Keratinocyte (primary cell): ENCODE results near the gene PYM1. TPM values are rescaled to one million over a fixed set of nuclear protein-coding genes. Genes with fewer than 3 reads are reported as not detected.

Source experiments
- DNase-seq: peaks from one replicate; pipeline ENCODE4 v3.0.0-alpha.2; 2011; ENCODE audit warnings: low read depth, missing footprints, low spot score
- FAIRE-seq: peaks from 2 replicates; lab custom pipeline; 2011; peaks lifted over from hg19 to GRCh38; lab: Jason Lieb, UNC
- H2AFZ ChIP-seq: 2 replicates; pipeline ENCODE4 v1.6.0; 2012; ENCODE audit warnings: low read length, control low read depth, inconsistent platforms; ENCODE audit not compliant: control insufficient read depth
- H3K27ac ChIP-seq: 2 replicates; pipeline ENCODE4 v1.5.1; 2011; ENCODE audit warnings: low read length; ENCODE audit not compliant: control insufficient read depth, insufficient read depth
- H3K27me3 ChIP-seq: 3 replicates; pipeline ENCODE4 v1.6.0; 2011; ENCODE audit warnings: low read length; ENCODE audit not compliant: control insufficient read depth, insufficient read depth; ENCODE audit errors: extremely low read depth
- H3K36me3 ChIP-seq, 2 experiments: 2 replicates in 1 of 2; 3 replicates in 1 of 2; pipeline ENCODE4 v1.5.1; 2011; ENCODE audit warnings: low read length in 2 of 2, mild to moderate bottlenecking in 1 of 2; ENCODE audit not compliant: control insufficient read depth in 2 of 2, insufficient read depth in 2 of 2; ENCODE audit errors: extremely low read depth in 1 of 2
- H3K4me1 ChIP-seq: 3 replicates; pipeline ENCODE4 v1.5.1; 2011; ENCODE audit warnings: low read length; ENCODE audit not compliant: control insufficient read depth, insufficient read depth; ENCODE audit errors: extremely low read depth
- H3K4me2 ChIP-seq: 3 replicates; pipeline ENCODE4 v1.6.0; 2011; ENCODE audit warnings: low read depth, low read length; ENCODE audit not compliant: control insufficient read depth, insufficient read depth; ENCODE audit errors: extremely low read depth
- H3K4me3 ChIP-seq, 3 experiments: fragments of 200-600 bp in 1 of 3; sonication (generic) in 1 of 3; 2 replicates in 2 of 3; 3 replicates in 1 of 3; pipeline ENCODE4 v1.5.1; 2011 to 2016; ENCODE audit warnings: low read length in 3 of 3, mild to moderate bottlenecking in 3 of 3, control low read depth in 2 of 3, inconsistent platforms in 1 of 3, low read depth in 1 of 3, mixed read lengths in 1 of 3, mixed run types in 1 of 3, moderate library complexity in 1 of 3; ENCODE audit not compliant: control insufficient read depth in 2 of 3, insufficient read depth in 2 of 3; ENCODE audit errors: extremely low read depth in 1 of 3
- H3K79me2 ChIP-seq: 2 replicates; pipeline ENCODE4 v1.6.0; 2012; ENCODE audit warnings: low read length; ENCODE audit not compliant: control insufficient read depth, insufficient read depth
- H3K9ac ChIP-seq: 3 replicates; pipeline ENCODE4 v1.6.0; 2011; ENCODE audit warnings: low read length; ENCODE audit not compliant: control insufficient read depth, insufficient read depth; ENCODE audit errors: extremely low read depth
- H3K9me1 ChIP-seq: 3 replicates; pipeline ENCODE4 v1.6.0; 2011; ENCODE audit warnings: low read length; ENCODE audit not compliant: control insufficient read depth, insufficient read depth; ENCODE audit errors: extremely low read depth
- H3K9me3 ChIP-seq: 2 replicates; pipeline ENCODE4 v1.5.1; 2012; ENCODE audit warnings: low read depth, low read length; ENCODE audit not compliant: control insufficient read depth
- H4K20me1 ChIP-seq: 3 replicates; pipeline ENCODE4 v1.6.0; 2011; ENCODE audit warnings: low read length; ENCODE audit not compliant: control insufficient read depth, insufficient read depth; ENCODE audit errors: extremely low read depth
- EZH2 ChIP-seq: IDR thresholded peaks from one replicate; pipeline ENCODE4 v1.6.1; 2012; ENCODE audit warnings: inconsistent platforms, mild to moderate bottlenecking, low read length, moderate library complexity
- dilution Hi-C: fragments of 300-500 bp; cut with MboI; formaldehyde crosslinking; loops from one replicate; pipeline ENCODE4 v1.7.0; 2020; ENCODE audit warnings: low sequenced_read_pairs; ENCODE audit not compliant: extremely low pct_ligation_motif_present
- polyA plus RNA-seq, 5 experiments: library from polyadenylated mRNA; depleted of rRNA in 3 of 5; stranded (reverse) in 3 of 5; stranded (forward) in 1 of 5; unstranded in 1 of 5; fragments of >200 nt; gene quantifications; 1 replicate in 1 of 5; 2 replicates in 3 of 5; 3 replicates in 1 of 5; pipeline versions ENCODE4 v1.2.1 to v1.2.3, GENCODE V29; 2011 to 2012; ENCODE audit warnings: missing spikeins in 2 of 5, low read depth in 1 of 5, low replicate concordance in 1 of 5
- TF ChIP-seq, protein P1 (sequence below), 3 experiments: IDR thresholded peaks in 1 of 3; conservative IDR thresholded peaks in 1 of 3; optimal IDR thresholded peaks in 1 of 3; 2 replicates in 2 of 3; 3 replicates in 1 of 3; pipeline versions ENCODE3 to v1.5.1; 2011; ENCODE audit warnings: low read length in 3 of 3, mild to moderate bottlenecking in 3 of 3, moderate library complexity in 2 of 3, control low read depth in 1 of 3, inconsistent platforms in 1 of 3; ENCODE audit not compliant: insufficient read depth in 2 of 3; ENCODE audit errors: extremely low read depth in 1 of 3

The PYM1 gene
- polyA plus RNA-seq, 1 donor (not counting 4 experiments of a cell fraction or from before 2014, with no cell fraction given) = 63.4 TPM

DNA sequence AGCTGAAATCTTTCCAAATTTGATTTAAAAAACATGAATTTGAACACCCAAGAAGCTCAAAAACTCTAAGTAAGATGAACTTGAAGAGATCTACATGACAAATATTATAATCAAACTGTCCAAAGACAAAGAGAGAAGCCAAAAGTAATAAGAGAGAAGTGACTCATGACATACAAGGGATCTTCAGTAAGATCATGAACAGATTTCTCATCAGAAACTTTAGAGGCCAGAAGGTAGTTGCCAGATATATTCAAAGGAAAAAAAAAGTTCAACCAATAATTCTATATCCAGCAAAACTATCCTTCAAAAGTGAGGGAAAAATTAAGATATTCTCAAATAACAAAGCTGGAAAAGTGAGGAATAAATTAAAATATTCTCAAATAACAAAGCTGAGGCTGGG, 49.9 kb downstream of the PYM1 start:
- H3K4me2 ChIP-seq = no peak overlapping the region
- no peaks in the 10 kb centered on the region for H3K79me2 ChIP-seq
- H3K36me3 ChIP-seq = no peaks in the 10 kb centered on the region
- no peak for DNase-seq
- H3K9me3 ChIP-seq = no peaks in the 10 kb centered on the region
- no peak for TF ChIP-seq EZH2
- TF ChIP-seq, protein P1, sequence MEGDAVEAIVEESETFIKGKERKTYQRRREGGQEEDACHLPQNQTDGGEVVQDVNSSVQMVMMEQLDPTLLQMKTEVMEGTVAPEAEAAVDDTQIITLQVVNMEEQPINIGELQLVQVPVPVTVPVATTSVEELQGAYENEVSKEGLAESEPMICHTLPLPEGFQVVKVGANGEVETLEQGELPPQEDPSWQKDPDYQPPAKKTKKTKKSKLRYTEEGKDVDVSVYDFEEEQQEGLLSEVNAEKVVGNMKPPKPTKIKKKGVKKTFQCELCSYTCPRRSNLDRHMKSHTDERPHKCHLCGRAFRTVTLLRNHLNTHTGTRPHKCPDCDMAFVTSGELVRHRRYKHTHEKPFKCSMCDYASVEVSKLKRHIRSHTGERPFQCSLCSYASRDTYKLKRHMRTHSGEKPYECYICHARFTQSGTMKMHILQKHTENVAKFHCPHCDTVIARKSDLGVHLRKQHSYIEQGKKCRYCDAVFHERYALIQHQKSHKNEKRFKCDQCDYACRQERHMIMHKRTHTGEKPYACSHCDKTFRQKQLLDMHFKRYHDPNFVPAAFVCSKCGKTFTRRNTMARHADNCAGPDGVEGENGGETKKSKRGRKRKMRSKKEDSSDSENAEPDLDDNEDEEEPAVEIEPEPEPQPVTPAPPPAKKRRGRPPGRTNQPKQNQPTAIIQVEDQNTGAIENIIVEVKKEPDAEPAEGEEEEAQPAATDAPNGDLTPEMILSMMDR (optimal IDR thresholded peaks at IDR 0.05 in 1 of 3, IDR thresholded peaks at IDR 0.05 in 1 of 3, conservative IDR thresholded peaks at IDR 0.05 in 1 of 3; ENCODE audit: extremely low read depth in 1 of 3, insufficient read depth in 2 of 3, low read length in 3 of 3) = no peak
- no peak overlapping the region for H3K27ac ChIP-seq
- peaks cover 9% of the 10 kb centered on the region for H3K4me1 ChIP-seq
- dilution Hi-C loops = no loop called here
- H3K4me3 ChIP-seq = no peak overlapping the region
- H3K9me1 ChIP-seq = no peaks in the 10 kb centered on the region
- no peak overlapping the region for H3K9ac ChIP-seq
- FAIRE-seq = no peak
- H2AFZ ChIP-seq = no peak overlapping the region
- H4K20me1 ChIP-seq = no peaks in the 10 kb centered on the region
- no peaks in the 10 kb centered on the region for H3K27me3 ChIP-seq

DNA sequence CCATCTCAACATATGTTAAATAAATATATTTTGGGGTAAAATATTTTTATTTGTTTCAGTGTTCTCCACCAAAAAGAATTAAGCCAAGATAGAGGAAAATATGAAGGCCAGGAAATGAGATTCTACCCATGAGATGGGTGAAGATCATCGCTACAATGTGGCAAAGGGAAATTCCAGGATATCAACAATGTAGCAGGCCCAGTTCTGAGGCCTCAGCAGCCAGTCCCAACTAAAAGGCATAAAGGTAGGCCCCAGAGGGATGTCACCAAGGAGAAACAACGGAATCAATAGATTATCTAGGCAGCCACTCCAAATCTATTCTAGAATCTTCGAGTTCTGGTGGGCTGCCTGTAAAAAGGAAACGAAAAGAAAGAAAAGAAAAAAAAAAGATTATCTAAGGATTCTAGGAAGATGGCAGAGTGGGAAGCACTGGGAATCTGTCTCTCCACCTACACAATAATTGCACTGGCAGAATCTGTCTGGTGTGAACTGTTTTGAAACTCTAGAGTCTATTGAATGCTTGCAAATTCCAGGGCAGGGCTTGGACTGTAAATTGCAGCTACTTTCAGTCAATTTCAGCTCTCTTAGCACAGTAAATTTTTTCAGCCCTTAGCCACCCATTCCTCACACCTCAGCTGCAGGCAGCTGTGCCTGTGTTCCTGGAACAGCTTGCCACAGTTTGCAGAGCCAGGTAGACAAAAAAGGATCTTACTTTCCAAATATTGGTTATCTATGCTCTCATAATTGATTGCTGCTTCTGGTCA, 51.8 kb downstream of the PYM1 start:
- Histone ChIP-seq H2AFZ (peak overlapping the region; percentile 53), H3K36me3 (no peaks in the 10 kb centered on the region), H3K27me3 (no peaks in the 10 kb centered on the region), H3K9me3 (no peaks in the 10 kb centered on the region), H3K9ac (no peak overlapping the region), H3K4me2 (no peak overlapping the region), H3K9me1 (no peaks in the 10 kb centered on the region), H3K79me2 (no peaks in the 10 kb centered on the region), H3K4me3 (no peak overlapping the region), H4K20me1 (no peaks in the 10 kb centered on the region), H3K27ac (no peak overlapping the region), H3K4me1 (peaks cover 3% of the 10 kb centered on the region)
- no peak for DNase-seq
- dilution Hi-C loops = no loop called here
- no peak for FAIRE-seq
- TF ChIP-seq, protein P1 (optimal IDR thresholded peaks at IDR 0.05 in 1 of 3, IDR thresholded peaks at IDR 0.05 in 1 of 3, conservative IDR thresholded peaks at IDR 0.05 in 1 of 3; ENCODE audit: extremely low read depth in 1 of 3, insufficient read depth in 2 of 3, low read length in 3 of 3) = no peak
- no peak for TF ChIP-seq EZH2
